K562 (cell line): ENCODE results near the gene PLCB4. TPM values are rescaled to one million over a fixed set of nuclear protein-coding genes. Genes with fewer than 3 reads are reported as not detected.

Experiments
- CTCFL ChIP-seq: IDR thresholded peaks from 2 replicates; pipeline ENCODE4 v1.6.1; 2011; ENCODE audit warnings: borderline replicate concordance, low read depth, mild to moderate bottlenecking, moderate library complexity, low read length; ENCODE audit not compliant: insufficient read depth, poor library complexity, severe bottlenecking
- E2F3 ChIP-seq: fragments of 250-450 bp; sonication (Bioruptor Pico); IDR thresholded peaks from 2 replicates; pipeline ENCODE4 v1.4.0; 2020; ENCODE audit warnings: mild to moderate bottlenecking
- ELF4 ChIP-seq: fragments of 450-650 bp; formaldehyde crosslinking; IDR thresholded peaks from 2 replicates; pipeline ENCODE4 v1.4.0; 2022; ENCODE audit warnings: missing genetic modification characterization
- FOXM1 ChIP-seq, 2 experiments: fragments of 450-650 bp in 1 of 2; sonication (generic) in 1 of 2; formaldehyde crosslinking in 1 of 2; IDR thresholded peaks; 2 replicates each; pipeline versions ENCODE4 v1.6.1 to v1.9.0; 2017 to 2022; ENCODE audit warnings: low read depth in 2 of 2, mild to moderate bottlenecking in 2 of 2, missing genetic modification reagents in 1 of 2, moderate library complexity in 1 of 2
- GABPA ChIP-seq: fragments of 200-800 bp; sonication (Bioruptor generic); conservative IDR thresholded peaks from 2 replicates; pipeline ENCODE4 v1.6.1; 2016; ENCODE audit warnings: low read depth, missing genetic modification characterization, missing compliant biosample characterization
- ILK ChIP-seq: fragments of 450-650 bp; IDR thresholded peaks from 2 replicates; pipeline ENCODE4 v1.6.1; 2016; ENCODE audit warnings: missing genetic modification characterization, low read depth, mild to moderate bottlenecking, missing compliant biosample characterization, moderate library complexity, borderline replicate concordance
- JUNB ChIP-seq: fragments of 450-650 bp; formaldehyde crosslinking; conservative IDR thresholded peaks from 2 replicates; pipeline ENCODE4 v1.4.0; 2020; ENCODE audit warnings: mild to moderate bottlenecking
- PREB ChIP-seq: sonication (generic); formaldehyde crosslinking; IDR thresholded peaks from 2 replicates; pipeline ENCODE4 v1.8.1; 2023; ENCODE audit warnings: mild to moderate bottlenecking, missing genetic modification reagents
- SMAD3 ChIP-seq: fragments of 450-650 bp; formaldehyde crosslinking; conservative IDR thresholded peaks from 2 replicates; pipeline ENCODE4 v1.4.0; 2020; ENCODE audit warnings: mild to moderate bottlenecking
- TFAP4 ChIP-seq: sonication (generic); formaldehyde crosslinking; IDR thresholded peaks from 2 replicates; pipeline ENCODE4 v1.8.0; 2022; ENCODE audit warnings: missing genetic modification reagents, mild to moderate bottlenecking, moderate library complexity, borderline replicate concordance
- VEZF1 ChIP-seq: fragments of 200-800 bp; sonication (Bioruptor generic); IDR thresholded peaks from 2 replicates; pipeline ENCODE4 v1.6.1; 2017; ENCODE audit warnings: missing genetic modification characterization, missing compliant biosample characterization
- ZBTB11 ChIP-seq, 3 experiments: fragments of 200-800 bp in 1 of 3; fragments of 250-450 bp in 1 of 3; fragments of 450-650 bp in 1 of 3; sonication (Bioruptor Pico) in 1 of 3; sonication (Bioruptor generic) in 1 of 3; formaldehyde crosslinking in 1 of 3; IDR thresholded peaks; 2 replicates each; pipeline versions ENCODE4 v1.6.1 to v1.8.0; 2016 to 2022; ENCODE audit warnings: mild to moderate bottlenecking in 2 of 3, missing genetic modification characterization in 2 of 3, missing compliant biosample characterization in 1 of 3, moderate library complexity in 1 of 3
- ZBTB12 ChIP-seq: fragments of 250-450 bp; sonication (Bioruptor Pico); IDR thresholded peaks from 2 replicates; pipeline ENCODE4 v1.4.0; 2020
- ZBTB9 ChIP-seq: fragments of 450-650 bp; formaldehyde crosslinking; IDR thresholded peaks from 2 replicates; pipeline ENCODE4 v1.4.0; 2020; ENCODE audit warnings: mild to moderate bottlenecking, moderate library complexity
- polyA plus RNA-seq, 8 experiments: library from polyadenylated mRNA; depleted of rRNA in 4 of 8; stranded (reverse) in 5 of 8; unstranded in 3 of 8; fragments of >200 nt; fragmentation: Nextera tagmentation in 2 of 8; fragmentation: Illumina TruSeq in 1 of 8; extraction: Ambion mirVana in 2 of 8; extraction: Trizol in 1 of 8; gene quantifications; 2 replicates each; pipeline versions ENCODE4 v1.2.1 to v1.2.3, GENCODE V29; 2011 to 2014; ENCODE audit warnings: inconsistent platforms in 1 of 8, missing spikeins in 1 of 8
- total RNA-seq, 7 experiments: library from RNA; depleted of rRNA in 6 of 7; stranded (reverse); fragments of >200 nt in 6 of 7; fragmentation: Illumina TruSeq in 2 of 7; extraction: Trizol in 2 of 7; gene quantifications; 2 replicates each; pipeline versions ENCODE4 v1.2.1 to v1.2.3, GENCODE V29; 2011 to 2021; ENCODE audit warnings: low replicate concordance in 1 of 7

Gene PLCB4
- total and polyA plus RNA-seq, 9 of the 15 experiments (the other 6 are each of a cell fraction or from before 2014, with no cell fraction given), result 0.20 to 2.9 (median 0.52) TPM

- no peak for TF ChIP-seq JUNB (CRISPR knock-in tag)
- TF ChIP-seq E2F3 (CRISPR knock-in tag), result peak; percentile 91
- TF ChIP-seq ELF4, result peak; percentile 92
- TF ChIP-seq ILK (tag), result peak; percentile 80
- no peak for TF ChIP-seq PREB (CRISPR knock-in tag)
- peak in 1 of 3 experiments; percentile 85; a peak in 2 of 6 replicates for TF ChIP-seq ZBTB11 (CRISPR knock-in tag; IDR thresholded peaks at IDR 0.05)
- peak; percentile 98 for TF ChIP-seq SMAD3 (CRISPR knock-in tag)
- 0 out of 2 replicates have a peak, but pooled peaks have one; percentile 19 for TF ChIP-seq GABPA (tag)
- TF ChIP-seq TFAP4 (CRISPR knock-in tag), result no peak
- peak; percentile 67 for TF ChIP-seq ZBTB12 (CRISPR knock-in tag)
- peak; percentile 52 for TF ChIP-seq VEZF1 (CRISPR knock-in tag)
- TF ChIP-seq ZBTB9 (CRISPR knock-in tag), result peak; percentile 94
- TF ChIP-seq FOXM1 (IDR thresholded peaks at IDR 0.05; ENCODE audit: low read depth), result no peak
- no peak for TF ChIP-seq FOXM1 (CRISPR knock-in tag; IDR thresholded peaks at IDR 0.05; ENCODE audit: low read depth)
- no peak for TF ChIP-seq CTCFL
These were observed 43.2 kb upstream of the PLCB4 start (continued) for GRCh38 chr20:9025643-9026042.
